ENCODE data around the gene HOXA6. TPM values are rescaled to one million over a fixed set of nuclear protein-coding genes. Genes with fewer than 3 reads are reported as not detected.

The HOXA6 gene
- total RNA-seq, 1 donor from 2014 or later, result not detected

- Histone ChIP-seq H3K79me2 (ENCODE audit: low read depth) (no peaks in the 10 kb centered on the region), H3K27me3 (peaks cover 100% of the 10 kb centered on the region), H3K4me2 (no peak overlapping the region), H2AFZ (replicated peaks) (no peak overlapping the region), H3K4me1 (no peaks in the 10 kb centered on the region), H3K27ac (no peak overlapping the region), H3K9ac (no peak overlapping the region), H3K9me3 (ENCODE audit: low read depth) (no peaks in the 10 kb centered on the region), H3K36me3 (no peaks in the 10 kb centered on the region), H3K4me3 (no peak overlapping the region), H3F3A (ENCODE audit: low read depth) (no peaks in the 10 kb centered on the region), H4K20me1 (ENCODE audit: low read depth) (peaks cover 98% of the 10 kb centered on the region)
- no peak overlapping the region for H3K4me3 Mint-ChIP-seq
- peak; percentile 63 for DNase-seq (ENCODE audit: low spot score)
- H3K27ac Mint-ChIP-seq, result no peak overlapping the region
- TF ChIP-seq EZH2 (IDR thresholded peaks at IDR 0.05) (peak; percentile 94), EZH2phosphoT487 (IDR thresholded peaks at IDR 0.05) (peak; percentile 95), CTCF (IDR thresholded peaks at IDR 0.05) (no peak)
- H3K4me1 Mint-ChIP-seq, result peaks cover 2% of the 10 kb centered on the region
- H3K9me3 Mint-ChIP-seq, result peaks cover 7% of the 10 kb centered on the region
- peaks cover 74% of the 10 kb centered on the region for H3K27me3 Mint-ChIP-seq (ENCODE audit: insufficient read depth, low read depth)
- no peaks in the 10 kb centered on the region for H3K36me3 Mint-ChIP-seq
These were observed 22.3 kb upstream of the HOXA6 start for GRCh38 chr7:27169658-27170425.

DNA sequence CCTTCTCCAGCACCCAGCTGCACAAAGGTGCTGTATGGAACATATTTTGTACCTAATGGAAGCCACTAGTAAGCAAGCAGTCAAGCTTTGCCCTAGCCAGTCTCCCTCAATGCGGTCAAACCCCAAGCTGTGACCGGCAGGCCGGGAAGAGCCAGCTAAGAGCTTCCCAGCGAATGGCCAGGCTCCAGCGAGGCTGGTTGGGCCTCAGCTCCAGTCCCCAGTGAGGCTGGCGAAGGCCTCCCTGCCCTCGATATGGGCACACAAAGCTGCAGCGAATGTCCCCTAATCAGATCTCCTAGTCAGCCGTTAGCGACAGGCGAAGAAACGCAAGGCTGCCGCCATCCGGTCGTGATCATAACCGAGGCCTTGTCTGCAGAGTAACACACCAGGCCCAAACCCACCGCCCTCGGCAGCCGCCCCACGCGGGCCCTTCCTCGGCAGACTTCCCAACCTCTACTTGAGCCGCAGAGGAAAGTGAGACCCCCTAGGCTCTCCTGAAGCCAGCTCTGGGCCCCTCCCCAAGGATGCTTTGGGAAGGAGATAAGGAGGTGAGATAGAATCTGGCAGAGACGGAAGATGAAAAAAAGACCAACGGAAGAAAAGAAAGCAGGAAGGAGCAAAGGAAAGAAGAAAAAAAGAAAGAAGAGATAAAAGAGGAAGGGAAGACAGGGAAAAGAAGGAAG, 20.8 kb upstream of the HOXA6 start:
- H3K4me3 ChIP-seq, result no peak overlapping the region
- Mint-ChIP-seq H3K36me3 (no peaks in the 10 kb centered on the region), H3K9me3 (peaks cover 6% of the 10 kb centered on the region), H3K27ac (no peak overlapping the region), H3K27me3 (ENCODE audit: insufficient read depth, low read depth) (peaks cover 81% of the 10 kb centered on the region), H3K4me1 (peaks cover 2% of the 10 kb centered on the region), H3K4me3 (no peak overlapping the region)
- no peaks in the 10 kb centered on the region for H3F3A ChIP-seq (ENCODE audit: low read depth)
- peak; percentile 59 for DNase-seq (ENCODE audit: low spot score)
- H3K4me2 ChIP-seq, result no peak overlapping the region
- H2AFZ ChIP-seq (replicated peaks), result no peak overlapping the region
- no peaks in the 10 kb centered on the region for H3K9me3 ChIP-seq (ENCODE audit: low read depth)
- no peaks in the 10 kb centered on the region for H3K36me3 ChIP-seq
- no peaks in the 10 kb centered on the region for H3K79me2 ChIP-seq (ENCODE audit: low read depth)
- H3K9ac ChIP-seq, result no peak overlapping the region
- H3K4me1 ChIP-seq, result no peaks in the 10 kb centered on the region
- H4K20me1 ChIP-seq (ENCODE audit: low read depth), result peaks cover 97% of the 10 kb centered on the region
- H3K27ac ChIP-seq, result no peak overlapping the region
- peaks cover 100% of the 10 kb centered on the region for H3K27me3 ChIP-seq
- TF ChIP-seq CTCF (IDR thresholded peaks at IDR 0.05) (peak; percentile 6), EZH2 (IDR thresholded peaks at IDR 0.05) (no peak), EZH2phosphoT487 (IDR thresholded peaks at IDR 0.05) (peak; percentile 7)

DNA sequence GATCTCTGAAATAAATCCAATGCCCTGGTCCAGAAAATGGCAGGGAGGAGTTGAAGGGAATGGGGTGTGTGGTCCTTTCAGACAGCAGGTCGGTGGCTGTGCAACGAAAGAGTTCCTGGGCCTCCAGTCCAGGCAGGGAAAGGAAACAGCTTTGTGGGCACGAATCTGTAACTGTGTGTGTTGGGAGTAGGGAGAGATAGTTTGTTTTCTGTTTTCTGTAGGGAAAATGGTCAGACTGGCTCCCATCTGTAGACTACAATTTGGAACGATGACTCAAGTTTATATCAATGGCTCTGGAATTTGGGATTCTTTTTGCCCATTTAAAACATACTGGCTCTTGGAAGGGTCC, 20.3 kb upstream of the HOXA6 start:
- Mint-ChIP-seq H3K4me3 (no peak overlapping the region), H3K9me3 (peaks cover 6% of the 10 kb centered on the region), H3K27me3 (ENCODE audit: insufficient read depth, low read depth) (peaks cover 86% of the 10 kb centered on the region), H3K27ac (no peak overlapping the region), H3K4me1 (peaks cover 2% of the 10 kb centered on the region), H3K36me3 (no peaks in the 10 kb centered on the region)
- no peaks in the 10 kb centered on the region for H3K79me2 ChIP-seq (ENCODE audit: low read depth)
- H3F3A ChIP-seq (ENCODE audit: low read depth), result no peaks in the 10 kb centered on the region
- H3K9ac ChIP-seq, result no peak overlapping the region
- no peak overlapping the region for H3K4me2 ChIP-seq
- no peaks in the 10 kb centered on the region for H3K36me3 ChIP-seq
- no peaks in the 10 kb centered on the region for H3K4me1 ChIP-seq
- no peaks in the 10 kb centered on the region for H3K9me3 ChIP-seq (ENCODE audit: low read depth)
- TF ChIP-seq EZH2phosphoT487 (IDR thresholded peaks at IDR 0.05) (no peak), CTCF (IDR thresholded peaks at IDR 0.05) (no peak), EZH2 (IDR thresholded peaks at IDR 0.05) (no peak)
- no peak overlapping the region for H3K27ac ChIP-seq
- no peak overlapping the region for H3K4me3 ChIP-seq
- H3K27me3 ChIP-seq, result peaks cover 100% of the 10 kb centered on the region
- DNase-seq (ENCODE audit: low spot score), result no peak
- H4K20me1 ChIP-seq (ENCODE audit: low read depth), result peaks cover 94% of the 10 kb centered on the region
- H2AFZ ChIP-seq (replicated peaks), result no peak overlapping the region

All from neural progenitor cell (in vitro differentiated cells).